SK-N-SH (cell line): ENCODE data around the gene SOX9. TPM values are rescaled to one million over a fixed set of nuclear protein-coding genes. Genes with fewer than 3 reads are reported as not detected.

Source experiments
- CTCF ChIA-PET: fragments of 300-600, 350-600 bp; formaldehyde crosslinking; extraction: SDS; loops from one replicate; lab custom pipeline; 2021; lab: Yijun Ruan, JAX
- POLR2A ChIA-PET: fragments of 350-600 bp; sonication (Branson Sonifier 250); formaldehyde crosslinking; extraction: SDS; loops from one replicate; lab custom pipeline; 2020; ENCODE audit warnings: antibody characterized with exemption, inconsistent platforms; lab: Yijun Ruan, JAX
- DNase-seq: peaks from one replicate; pipeline ENCODE4 v3.0.0; 2012
- H2AFZ ChIP-seq: fragments of 200-600 bp; sonication (generic); 2 replicates; pipeline ENCODE4 v1.8.1; 2016; ENCODE audit warnings: antibody characterized with exemption, mild to moderate bottlenecking, low read depth
- H3F3A ChIP-seq: fragments of 200-600 bp; sonication (generic); replicated peaks from 2 replicates; pipeline ENCODE3; 2016; ENCODE audit warnings: antibody characterized with exemption, mild to moderate bottlenecking; ENCODE audit not compliant: insufficient read depth
- H3K27ac ChIP-seq, 2 experiments: fragments of 200-500 bp in 1 of 2; fragments of 200-600 bp in 1 of 2; sonication (Bioruptor generic) in 1 of 2; sonication (generic), shearing (Covaris generic) in 1 of 2; 2 replicates each; pipeline versions ENCODE4 v1.5.1 to v1.6.1; 2014 to 2016; ENCODE audit warnings: low read depth in 2 of 2, inconsistent platforms in 1 of 2, low read length in 1 of 2, mild to moderate bottlenecking in 1 of 2, mixed read lengths in 1 of 2
- H3K27me3 ChIP-seq: fragments of 200-600 bp; sonication (generic), shearing (Covaris generic); 2 replicates; pipeline ENCODE4 v1.6.1; 2016; ENCODE audit warnings: mixed run types; ENCODE audit not compliant: insufficient read depth
- H3K36me3 ChIP-seq, 2 experiments: fragments of 200-500 bp in 1 of 2; fragments of 200-600 bp in 1 of 2; sonication (Bioruptor generic) in 1 of 2; sonication (generic) in 1 of 2; replicated peaks in 1 of 2; 2 replicates each; pipeline versions ENCODE3 to v1.5.1; 2014 to 2016; ENCODE audit warnings: low read length in 1 of 2, mild to moderate bottlenecking in 1 of 2; ENCODE audit not compliant: insufficient read depth in 2 of 2, control insufficient read depth in 1 of 2
- H3K4me1 ChIP-seq, 2 experiments: fragments of 200-500 bp in 1 of 2; fragments of 200-600 bp in 1 of 2; sonication (Bioruptor generic) in 1 of 2; sonication (generic), shearing (Covaris generic) in 1 of 2; 2 replicates each; pipeline versions ENCODE4 v1.5.1 to v1.6.1; 2014 to 2016; ENCODE audit warnings: low read depth in 1 of 2, low read length in 1 of 2, mixed run types in 1 of 2; ENCODE audit not compliant: insufficient read depth in 2 of 2, control insufficient read depth in 1 of 2
- H3K4me2 ChIP-seq: fragments of 200-600 bp; sonication (generic), shearing (Covaris generic); 2 replicates; pipeline ENCODE4 v1.6.1; 2017; ENCODE audit warnings: mixed run types
- H3K4me3 ChIP-seq, 2 experiments: fragments of 200-500 bp in 1 of 2; fragments of 200-600 bp in 1 of 2; sonication (Bioruptor generic) in 1 of 2; sonication (generic), shearing (Covaris generic) in 1 of 2; 2 replicates each; pipeline versions ENCODE4 v1.5.1 to v1.8.1; 2014 to 2016; ENCODE audit warnings: low read depth in 2 of 2, inconsistent platforms in 1 of 2, low read length in 1 of 2, mild to moderate bottlenecking in 1 of 2, mixed read lengths in 1 of 2, moderate library complexity in 1 of 2
- H3K79me2 ChIP-seq: fragments of 200-600 bp; sonication (generic); 2 replicates; pipeline ENCODE4 v1.8.1; 2017; ENCODE audit warnings: mild to moderate bottlenecking; ENCODE audit not compliant: insufficient read depth
- H3K9ac ChIP-seq: fragments of 200-600 bp; sonication (generic); 2 replicates; pipeline ENCODE4 v1.6.1; 2017; ENCODE audit warnings: mixed run types
- H3K9me2 ChIP-seq: fragments of 200-600 bp; sonication (generic); 2 replicates; pipeline ENCODE4 v1.6.1; 2017; ENCODE audit warnings: mixed run types
- H3K9me3 ChIP-seq: fragments of 200-600 bp; sonication (generic); 2 replicates; pipeline ENCODE4 v1.6.1; 2017; ENCODE audit warnings: mixed run types, mild to moderate bottlenecking, moderate library complexity
- H4K20me1 ChIP-seq: fragments of 200-600 bp; sonication (generic); 2 replicates; pipeline ENCODE4 v1.6.1; 2017; ENCODE audit warnings: mild to moderate bottlenecking, mixed run types; ENCODE audit not compliant: insufficient read depth
- CHD2 ChIP-seq: fragments of 150-350 bp; IDR thresholded peaks from 2 replicates; pipeline ENCODE4 v1.6.1; 2018; ENCODE audit warnings: low read length; ENCODE audit not compliant: partially characterized antibody
- FOSL2 ChIP-seq: IDR thresholded peaks from 2 replicates; pipeline ENCODE4 v1.4.0; 2012; ENCODE audit warnings: low read depth, mild to moderate bottlenecking, moderate library complexity, borderline replicate concordance
- FOXJ3 ChIP-seq: sonication (generic); formaldehyde crosslinking; IDR thresholded peaks from 2 replicates; pipeline ENCODE4 v1.5.1; 2020; ENCODE audit warnings: mild to moderate bottlenecking, missing genetic modification reagents
- FOXM1 ChIP-seq: IDR thresholded peaks from 2 replicates; pipeline ENCODE4 v1.4.0; 2012; ENCODE audit warnings: low read depth, mild to moderate bottlenecking
- GABPA ChIP-seq: IDR thresholded peaks from 2 replicates; pipeline ENCODE4 v1.4.0; 2012; ENCODE audit warnings: low read depth, mild to moderate bottlenecking
- GATA2 ChIP-seq: sonication (generic); formaldehyde crosslinking; IDR thresholded peaks from 2 replicates; pipeline ENCODE4 v1.5.0; 2020; ENCODE audit warnings: mild to moderate bottlenecking, missing genetic modification reagents
- JUND ChIP-seq: IDR thresholded peaks from 2 replicates; pipeline ENCODE4 v1.4.0; 2012
- NFIC ChIP-seq: IDR thresholded peaks from 2 replicates; pipeline ENCODE4 v1.4.0; 2012; ENCODE audit warnings: borderline replicate concordance
- NRF1 ChIP-seq: IDR thresholded peaks from 2 replicates; pipeline ENCODE4 v1.6.1; 2012; ENCODE audit warnings: low read depth, mild to moderate bottlenecking, low read length
- RXRA ChIP-seq: IDR thresholded peaks from 2 replicates; pipeline ENCODE4 v1.4.0; 2012; ENCODE audit warnings: low read depth, mild to moderate bottlenecking, borderline replicate concordance
- SMC3 ChIP-seq: IDR thresholded peaks from 2 replicates; pipeline ENCODE4 v1.6.1; 2012; ENCODE audit warnings: low read depth, low read length, improper control_type of control experiment
- WGBS: methylation state at CpG from one replicate; pipeline ENCODE4 v1.1.6; 2017; ENCODE audit warnings: low lambda C conversion rate; 5-methylcytosine and 5-hydroxymethylcytosine counted together
- polyA plus RNA-seq, 3 experiments: library from polyadenylated mRNA; depleted of rRNA; stranded (reverse); fragments of >200 nt; gene quantifications; 2 replicates each; pipeline ENCODE4 v1.2.3, GENCODE V29; 2012
- TF ChIP-seq, protein P1 (sequence below): IDR thresholded peaks from 2 replicates; pipeline ENCODE4 v1.4.0; 2012; ENCODE audit warnings: low read depth, borderline replicate concordance
- TF ChIP-seq, protein P2 (sequence below): IDR thresholded peaks from 2 replicates; pipeline ENCODE4 v1.4.0; 2012; ENCODE audit warnings: low read depth
- TF ChIP-seq, protein P3 (sequence below): fragments of 200-600 bp; sonication (generic); IDR thresholded peaks from 2 replicates; pipeline ENCODE4 v1.6.1; 2017; ENCODE audit warnings: antibody characterized with exemption, mild to moderate bottlenecking, moderate library complexity
- TF ChIP-seq, protein P4 (sequence below): IDR thresholded peaks from 2 replicates; pipeline ENCODE4 v1.6.1; 2012; ENCODE audit warnings: mild to moderate bottlenecking, low read depth, low read length, moderate library complexity

Gene SOX9
- polyA plus RNA-seq, 1 of the 3 experiments (the other 2 are of a cell fraction) = 35.3 TPM

DNA sequence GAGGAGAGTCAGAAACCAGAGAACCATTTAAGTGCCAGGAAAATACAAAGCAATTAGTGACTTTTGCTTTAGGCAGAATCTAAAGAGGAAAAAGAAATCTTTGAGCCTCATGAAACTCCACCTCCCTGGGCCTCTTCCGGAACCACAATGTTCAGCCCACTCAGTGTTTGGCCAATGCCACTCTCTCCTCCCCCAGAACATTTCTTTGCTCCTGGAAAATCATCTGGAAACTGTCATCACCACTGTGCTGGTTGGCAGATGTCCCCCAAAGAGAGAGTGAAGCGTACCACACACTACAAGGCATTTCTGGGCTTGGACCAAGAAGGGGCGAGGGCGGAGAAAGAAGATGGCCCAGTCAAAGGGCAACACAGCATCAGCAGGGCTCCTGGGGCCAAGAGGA, 7.1 kb upstream of the SOX9 start:
- TF ChIP-seq SMC3 = no peak
- TF ChIP-seq GABPA = no peak
- TF ChIP-seq GATA2 (CRISPR knock-in tag) = no peak
- TF ChIP-seq RXRA = no peak
- TF ChIP-seq JUND = no peak
- TF ChIP-seq FOSL2 = no peak
- no peak for TF ChIP-seq CHD2
- TF ChIP-seq, protein P1, sequence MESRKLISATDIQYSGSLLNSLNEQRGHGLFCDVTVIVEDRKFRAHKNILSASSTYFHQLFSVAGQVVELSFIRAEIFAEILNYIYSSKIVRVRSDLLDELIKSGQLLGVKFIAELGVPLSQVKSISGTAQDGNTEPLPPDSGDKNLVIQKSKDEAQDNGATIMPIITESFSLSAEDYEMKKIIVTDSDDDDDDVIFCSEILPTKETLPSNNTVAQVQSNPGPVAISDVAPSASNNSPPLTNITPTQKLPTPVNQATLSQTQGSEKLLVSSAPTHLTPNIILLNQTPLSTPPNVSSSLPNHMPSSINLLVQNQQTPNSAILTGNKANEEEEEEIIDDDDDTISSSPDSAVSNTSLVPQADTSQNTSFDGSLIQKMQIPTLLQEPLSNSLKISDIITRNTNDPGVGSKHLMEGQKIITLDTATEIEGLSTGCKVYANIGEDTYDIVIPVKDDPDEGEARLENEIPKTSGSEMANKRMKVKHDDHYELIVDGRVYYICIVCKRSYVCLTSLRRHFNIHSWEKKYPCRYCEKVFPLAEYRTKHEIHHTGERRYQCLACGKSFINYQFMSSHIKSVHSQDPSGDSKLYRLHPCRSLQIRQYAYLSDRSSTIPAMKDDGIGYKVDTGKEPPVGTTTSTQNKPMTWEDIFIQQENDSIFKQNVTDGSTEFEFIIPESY = no peak
- TF ChIP-seq FOXM1 = no peak
- TF ChIP-seq, protein P2, sequence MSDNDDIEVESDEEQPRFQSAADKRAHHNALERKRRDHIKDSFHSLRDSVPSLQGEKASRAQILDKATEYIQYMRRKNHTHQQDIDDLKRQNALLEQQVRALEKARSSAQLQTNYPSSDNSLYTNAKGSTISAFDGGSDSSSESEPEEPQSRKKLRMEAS = no peak
- TF ChIP-seq, protein P3, sequence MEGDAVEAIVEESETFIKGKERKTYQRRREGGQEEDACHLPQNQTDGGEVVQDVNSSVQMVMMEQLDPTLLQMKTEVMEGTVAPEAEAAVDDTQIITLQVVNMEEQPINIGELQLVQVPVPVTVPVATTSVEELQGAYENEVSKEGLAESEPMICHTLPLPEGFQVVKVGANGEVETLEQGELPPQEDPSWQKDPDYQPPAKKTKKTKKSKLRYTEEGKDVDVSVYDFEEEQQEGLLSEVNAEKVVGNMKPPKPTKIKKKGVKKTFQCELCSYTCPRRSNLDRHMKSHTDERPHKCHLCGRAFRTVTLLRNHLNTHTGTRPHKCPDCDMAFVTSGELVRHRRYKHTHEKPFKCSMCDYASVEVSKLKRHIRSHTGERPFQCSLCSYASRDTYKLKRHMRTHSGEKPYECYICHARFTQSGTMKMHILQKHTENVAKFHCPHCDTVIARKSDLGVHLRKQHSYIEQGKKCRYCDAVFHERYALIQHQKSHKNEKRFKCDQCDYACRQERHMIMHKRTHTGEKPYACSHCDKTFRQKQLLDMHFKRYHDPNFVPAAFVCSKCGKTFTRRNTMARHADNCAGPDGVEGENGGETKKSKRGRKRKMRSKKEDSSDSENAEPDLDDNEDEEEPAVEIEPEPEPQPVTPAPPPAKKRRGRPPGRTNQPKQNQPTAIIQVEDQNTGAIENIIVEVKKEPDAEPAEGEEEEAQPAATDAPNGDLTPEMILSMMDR = no peak
- TF ChIP-seq NRF1 = no peak
- TF ChIP-seq FOXJ3 (CRISPR knock-in tag) = no peak
- TF ChIP-seq, protein P4, sequence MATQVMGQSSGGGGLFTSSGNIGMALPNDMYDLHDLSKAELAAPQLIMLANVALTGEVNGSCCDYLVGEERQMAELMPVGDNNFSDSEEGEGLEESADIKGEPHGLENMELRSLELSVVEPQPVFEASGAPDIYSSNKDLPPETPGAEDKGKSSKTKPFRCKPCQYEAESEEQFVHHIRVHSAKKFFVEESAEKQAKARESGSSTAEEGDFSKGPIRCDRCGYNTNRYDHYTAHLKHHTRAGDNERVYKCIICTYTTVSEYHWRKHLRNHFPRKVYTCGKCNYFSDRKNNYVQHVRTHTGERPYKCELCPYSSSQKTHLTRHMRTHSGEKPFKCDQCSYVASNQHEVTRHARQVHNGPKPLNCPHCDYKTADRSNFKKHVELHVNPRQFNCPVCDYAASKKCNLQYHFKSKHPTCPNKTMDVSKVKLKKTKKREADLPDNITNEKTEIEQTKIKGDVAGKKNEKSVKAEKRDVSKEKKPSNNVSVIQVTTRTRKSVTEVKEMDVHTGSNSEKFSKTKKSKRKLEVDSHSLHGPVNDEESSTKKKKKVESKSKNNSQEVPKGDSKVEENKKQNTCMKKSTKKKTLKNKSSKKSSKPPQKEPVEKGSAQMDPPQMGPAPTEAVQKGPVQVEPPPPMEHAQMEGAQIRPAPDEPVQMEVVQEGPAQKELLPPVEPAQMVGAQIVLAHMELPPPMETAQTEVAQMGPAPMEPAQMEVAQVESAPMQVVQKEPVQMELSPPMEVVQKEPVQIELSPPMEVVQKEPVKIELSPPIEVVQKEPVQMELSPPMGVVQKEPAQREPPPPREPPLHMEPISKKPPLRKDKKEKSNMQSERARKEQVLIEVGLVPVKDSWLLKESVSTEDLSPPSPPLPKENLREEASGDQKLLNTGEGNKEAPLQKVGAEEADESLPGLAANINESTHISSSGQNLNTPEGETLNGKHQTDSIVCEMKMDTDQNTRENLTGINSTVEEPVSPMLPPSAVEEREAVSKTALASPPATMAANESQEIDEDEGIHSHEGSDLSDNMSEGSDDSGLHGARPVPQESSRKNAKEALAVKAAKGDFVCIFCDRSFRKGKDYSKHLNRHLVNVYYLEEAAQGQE = no peak
- TF ChIP-seq NFIC = no peak
- TF ChIP-seq, all 33 proteins: peak for 0
- H3K9me2 ChIP-seq = no peaks in the 10 kb centered on the region
- no peak overlapping the region for H3K9ac ChIP-seq
- 97% methylated on average over 4 of the region's 4 CpGs for WGBS
- no peak overlapping the region for H3K4me3 ChIP-seq
- no peak overlapping the region for H3K27ac ChIP-seq
- no peaks in the 10 kb centered on the region for H3K79me2 ChIP-seq
- ChIA-PET POLR2A (interaction anchor here (0.6 kb wide), 1 partner anchor 82 kb away, joined by 5 read pairs; no protein-coding TSS in a partner anchor), CTCF (no interaction called here)
- H4K20me1 ChIP-seq = no peaks in the 10 kb centered on the region
- no peak overlapping the region for H2AFZ ChIP-seq
- H3K4me2 ChIP-seq = no peak overlapping the region
- H3K9me3 ChIP-seq = no peaks in the 10 kb centered on the region
- H3F3A ChIP-seq = no peaks in the 10 kb centered on the region
- H3K27me3 ChIP-seq = no peaks in the 10 kb centered on the region
- peak; percentile 26 for DNase-seq
- peaks cover 0 to 26% of the 10 kb centered on the region in 2 experiments; a peak in 1 of 4 replicates for H3K4me1 ChIP-seq
- H3K36me3 ChIP-seq = no peaks in the 10 kb centered on the region
